ENCODE measurements around the gene RAB11FIP2.

The RAB11FIP2 gene

GRCh38 chr10:117980216-117980615, 66.5 kb downstream of the RAB11FIP2 start:
- Mint-ChIP-seq H3K9me3 (peaks cover 7% of the 10 kb centered on the region), H3K27me3 (ENCODE audit: low read depth, poor library complexity) (peaks cover 2% of the 10 kb centered on the region), H3K27ac (no peak overlapping the region), H3K36me3 (ENCODE audit: low read depth) (no peaks in the 10 kb centered on the region), H3K4me3 (no peak overlapping the region), H3K4me1 (peaks cover 6% of the 10 kb centered on the region)
- TF ChIP-seq CTCF (IDR thresholded peaks at IDR 0.05): no peak
- no peak for DNase-seq

- Mint-ChIP-seq H3K9me3 (no peaks in the 10 kb centered on the region), H3K36me3 (ENCODE audit: low read depth) (no peaks in the 10 kb centered on the region), H3K4me1 (peaks cover 13% of the 10 kb centered on the region), H3K27ac (no peak overlapping the region), H3K4me3 (no peak overlapping the region), H3K27me3 (ENCODE audit: low read depth, poor library complexity) (peaks cover 11% of the 10 kb centered on the region)
- no peak for TF ChIP-seq CTCF (IDR thresholded peaks at IDR 0.05)
- DNase-seq: no peak
Measured at GRCh38 chr10:117972168-117972837, 74.4 kb downstream of the RAB11FIP2 start.

- Mint-ChIP-seq H3K36me3 (ENCODE audit: low read depth) (no peaks in the 10 kb centered on the region), H3K27ac (no peak overlapping the region), H3K9me3 (no peaks in the 10 kb centered on the region), H3K4me1 (peaks cover 13% of the 10 kb centered on the region), H3K4me3 (no peak overlapping the region), H3K27me3 (ENCODE audit: low read depth, poor library complexity) (peaks cover 11% of the 10 kb centered on the region)
- no peak for TF ChIP-seq CTCF (IDR thresholded peaks at IDR 0.05)
- DNase-seq: no peak
Measured at GRCh38 chr10:117970962-117971361, 75.8 kb downstream of the RAB11FIP2 start.

DNA sequence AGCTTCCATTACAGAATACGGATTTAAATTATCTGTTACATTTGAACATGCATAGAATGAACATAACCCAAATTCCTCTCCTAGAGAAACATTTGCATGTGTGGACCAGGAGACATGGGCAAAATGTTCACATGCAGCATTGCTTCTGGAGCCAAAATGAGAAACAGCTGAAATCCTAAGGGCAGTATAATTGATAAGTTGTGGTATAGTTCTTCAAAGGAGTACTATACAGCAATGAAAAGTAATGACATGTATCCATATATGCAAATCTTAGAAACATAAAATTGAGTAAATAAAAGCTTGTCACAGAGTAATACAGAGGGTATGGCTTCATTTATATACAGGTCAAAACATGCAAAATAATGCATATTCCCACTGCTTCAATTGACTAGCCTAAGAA, 77.1 kb downstream of the RAB11FIP2 start:
- H3K36me3 Mint-ChIP-seq (ENCODE audit: low read depth): no peaks in the 10 kb centered on the region
- no peak overlapping the region for H3K4me3 Mint-ChIP-seq
- no peak overlapping the region for H3K27ac Mint-ChIP-seq
- H3K9me3 Mint-ChIP-seq: no peaks in the 10 kb centered on the region
- no peak for TF ChIP-seq CTCF (IDR thresholded peaks at IDR 0.05)
- peaks cover 13% of the 10 kb centered on the region for H3K4me1 Mint-ChIP-seq
- no peak for DNase-seq
- peaks cover 11% of the 10 kb centered on the region for H3K27me3 Mint-ChIP-seq (ENCODE audit: low read depth, poor library complexity)

GRCh38 chr10:117968354-117969182, 78.2 kb downstream of the RAB11FIP2 start:
- Mint-ChIP-seq H3K4me1 (peaks cover 16% of the 10 kb centered on the region), H3K4me3 (no peak overlapping the region), H3K27ac (no peak overlapping the region), H3K9me3 (no peaks in the 10 kb centered on the region), H3K36me3 (ENCODE audit: low read depth) (no peaks in the 10 kb centered on the region), H3K27me3 (ENCODE audit: low read depth, poor library complexity) (peaks cover 11% of the 10 kb centered on the region)
- DNase-seq: peak; percentile 15
- TF ChIP-seq CTCF (IDR thresholded peaks at IDR 0.05): no peak
